Osteoblast (primary cell): ENCODE measurements around the gene TCN1. TPM values are rescaled to one million over a fixed set of nuclear protein-coding genes. Genes with fewer than 3 reads are reported as not detected.

Source experiments
- DNase-seq: peaks from one replicate; pipeline ENCODE4 v3.0.0; 2011; ENCODE audit warnings: low spot score, mixed read lengths; ENCODE audit not compliant: insufficient read length; ENCODE audit errors: missing footprints
- H2AFZ ChIP-seq: 2 replicates; pipeline ENCODE4 v1.6.0; 2011; ENCODE audit warnings: mild to moderate bottlenecking, low read length
- H3K27ac ChIP-seq: 2 replicates; pipeline ENCODE4 v1.5.1; 2011; ENCODE audit warnings: mild to moderate bottlenecking, low read depth, low read length, moderate library complexity
- H3K27me3 ChIP-seq: 2 replicates; pipeline ENCODE4 v1.6.0; 2012; ENCODE audit warnings: mild to moderate bottlenecking, control low read depth, inconsistent platforms, low read length, moderate library complexity; ENCODE audit not compliant: insufficient read depth
- H3K36me3 ChIP-seq: 2 replicates; pipeline ENCODE4 v1.5.1; 2011; ENCODE audit warnings: mild to moderate bottlenecking, low read length, control low read depth, moderate library complexity; ENCODE audit not compliant: insufficient read depth
- H3K4me1 ChIP-seq: 2 replicates; pipeline ENCODE4 v1.5.1; 2011; ENCODE audit warnings: mild to moderate bottlenecking, low read length, control low read depth, moderate library complexity; ENCODE audit not compliant: insufficient read depth
- H3K4me2 ChIP-seq: 2 replicates; pipeline ENCODE4 v1.6.0; 2011; ENCODE audit warnings: mild to moderate bottlenecking, low read length; ENCODE audit not compliant: insufficient read depth
- H3K4me3 ChIP-seq: fragments of 200-600 bp; sonication (generic); 3 replicates; pipeline ENCODE4 v1.5.1; 2012; ENCODE audit warnings: mild to moderate bottlenecking, low read length, inconsistent platforms; ENCODE audit not compliant: insufficient read depth
- H3K79me2 ChIP-seq: 2 replicates; pipeline ENCODE4 v1.6.0; 2012; ENCODE audit warnings: mild to moderate bottlenecking, low read length, control low read depth, inconsistent platforms; ENCODE audit not compliant: insufficient read depth
- H3K9me3 ChIP-seq: 2 replicates; pipeline ENCODE4 v1.5.1; 2011; ENCODE audit warnings: low read depth, low read length, control low read depth
- H4K20me1 ChIP-seq: 2 replicates; pipeline ENCODE4 v1.6.0; 2012; ENCODE audit warnings: mild to moderate bottlenecking, low read length, control low read depth; ENCODE audit not compliant: insufficient read depth
- total RNA-seq: library from RNA; depleted of rRNA; stranded (reverse); fragments of >200 nt; gene quantifications from 2 replicates; pipeline ENCODE4 v1.2.3, GENCODE V29; 2012
- TF ChIP-seq, protein P1 (sequence below): IDR thresholded peaks from 2 replicates; pipeline ENCODE4 v1.5.1; 2011; ENCODE audit warnings: mild to moderate bottlenecking, low read depth, low read length, moderate library complexity; ENCODE audit errors: extremely low read depth

Gene TCN1
- total RNA-seq, 1 donor: not detected

DNA sequence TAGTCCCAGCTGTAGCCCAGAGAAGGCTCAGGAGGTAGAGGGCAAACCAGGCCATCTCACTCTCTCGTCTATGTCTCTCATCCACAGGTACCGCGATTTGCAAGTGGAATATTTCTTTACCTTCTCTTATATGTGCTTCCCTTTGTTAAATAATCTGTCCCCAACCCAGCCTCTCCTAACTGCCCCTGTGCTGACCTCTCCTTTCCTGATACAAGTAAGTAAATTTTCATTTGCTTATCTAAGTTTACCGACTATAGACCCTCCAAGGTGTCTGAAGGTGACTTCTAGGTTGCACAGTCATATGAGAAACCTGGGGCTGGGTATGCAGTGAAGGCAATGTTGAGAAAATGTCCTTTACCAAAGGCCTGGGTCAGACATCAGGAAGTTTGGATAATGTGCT is 20.9 kb downstream of the TCN1 start, which contains the start of gene CBLIF:
Gene CBLIF, minus strand, starts transcription at position 101 of the 400 bp plus-strand sequence. Its CDS starts 46 bp downstream, at position 55.
- H3K27ac ChIP-seq: no peak within 1 kb of the TSS
- H3K4me3 ChIP-seq: no peak within 1 kb of the TSS
- H3K79me2 ChIP-seq: no peaks in the 10 kb centered on the region
- H3K27me3 ChIP-seq: no peaks in the 10 kb centered on the region
- DNase-seq: no peak
- no peaks in the 10 kb centered on the region for H3K9me3 ChIP-seq
- H4K20me1 ChIP-seq: no peaks in the 10 kb centered on the region
- no peaks in the 10 kb centered on the region for H3K36me3 ChIP-seq
- H3K4me1 ChIP-seq: no peaks in the 10 kb centered on the region
- no peak within 1 kb of the TSS for H3K4me2 ChIP-seq
- H2AFZ ChIP-seq: no peak within 1 kb of the TSS
- TF ChIP-seq, protein P1, sequence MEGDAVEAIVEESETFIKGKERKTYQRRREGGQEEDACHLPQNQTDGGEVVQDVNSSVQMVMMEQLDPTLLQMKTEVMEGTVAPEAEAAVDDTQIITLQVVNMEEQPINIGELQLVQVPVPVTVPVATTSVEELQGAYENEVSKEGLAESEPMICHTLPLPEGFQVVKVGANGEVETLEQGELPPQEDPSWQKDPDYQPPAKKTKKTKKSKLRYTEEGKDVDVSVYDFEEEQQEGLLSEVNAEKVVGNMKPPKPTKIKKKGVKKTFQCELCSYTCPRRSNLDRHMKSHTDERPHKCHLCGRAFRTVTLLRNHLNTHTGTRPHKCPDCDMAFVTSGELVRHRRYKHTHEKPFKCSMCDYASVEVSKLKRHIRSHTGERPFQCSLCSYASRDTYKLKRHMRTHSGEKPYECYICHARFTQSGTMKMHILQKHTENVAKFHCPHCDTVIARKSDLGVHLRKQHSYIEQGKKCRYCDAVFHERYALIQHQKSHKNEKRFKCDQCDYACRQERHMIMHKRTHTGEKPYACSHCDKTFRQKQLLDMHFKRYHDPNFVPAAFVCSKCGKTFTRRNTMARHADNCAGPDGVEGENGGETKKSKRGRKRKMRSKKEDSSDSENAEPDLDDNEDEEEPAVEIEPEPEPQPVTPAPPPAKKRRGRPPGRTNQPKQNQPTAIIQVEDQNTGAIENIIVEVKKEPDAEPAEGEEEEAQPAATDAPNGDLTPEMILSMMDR: no peak

DNA sequence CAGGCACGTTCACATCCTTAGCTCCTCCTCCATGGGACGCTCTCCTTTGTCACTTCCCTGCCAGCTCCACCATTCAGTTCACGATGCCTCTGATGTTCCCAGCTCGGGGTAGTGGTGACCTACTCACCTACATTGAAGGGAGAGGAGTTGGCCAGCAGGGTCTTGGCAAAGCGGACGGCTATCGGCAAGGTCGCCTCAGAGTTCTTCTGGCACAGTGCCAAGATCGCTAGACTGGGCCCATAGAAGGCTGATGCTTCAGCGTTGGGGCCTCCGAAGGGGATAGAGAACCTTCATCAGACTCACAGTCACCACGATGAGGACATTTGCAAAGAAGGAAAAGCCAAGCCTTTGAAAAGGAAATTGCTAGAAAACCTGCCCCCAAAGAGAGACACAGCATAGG is 24.0 kb downstream of the TCN1 start:
- Histone ChIP-seq H3K4me3 (no peak overlapping the region), H2AFZ (no peak overlapping the region), H3K27me3 (no peaks in the 10 kb centered on the region), H3K4me2 (no peak overlapping the region), H3K79me2 (no peaks in the 10 kb centered on the region), H3K27ac (no peak overlapping the region), H3K9me3 (no peaks in the 10 kb centered on the region), H3K36me3 (no peaks in the 10 kb centered on the region), H3K4me1 (no peaks in the 10 kb centered on the region), H4K20me1 (no peaks in the 10 kb centered on the region)
- TF ChIP-seq, protein P1: no peak
- DNase-seq: no peak

DNA sequence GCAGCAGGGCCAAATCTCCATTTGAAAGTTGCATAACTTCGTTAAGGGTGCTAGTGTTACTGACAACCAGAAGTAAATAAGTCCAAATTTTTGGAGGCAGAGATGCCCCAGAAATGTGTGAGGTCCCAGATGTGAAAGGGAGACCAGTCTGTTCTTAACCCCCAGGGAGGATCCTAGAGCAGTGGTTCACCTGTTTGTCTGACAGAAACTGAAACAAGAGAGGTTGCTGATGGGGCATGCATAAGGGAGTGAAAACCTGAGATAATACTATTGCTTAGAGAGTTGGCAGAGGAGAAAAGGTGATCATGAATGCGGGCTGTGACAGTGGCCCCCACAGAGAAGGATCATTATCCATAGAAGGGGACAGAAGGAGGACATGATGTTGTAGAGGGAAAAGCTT is 24.8 kb downstream of the TCN1 start:
- Histone ChIP-seq H3K27me3 (no peaks in the 10 kb centered on the region), H4K20me1 (no peaks in the 10 kb centered on the region), H2AFZ (no peak overlapping the region), H3K9me3 (no peaks in the 10 kb centered on the region), H3K36me3 (no peaks in the 10 kb centered on the region), H3K4me2 (no peak overlapping the region), H3K79me2 (no peaks in the 10 kb centered on the region), H3K27ac (no peak overlapping the region), H3K4me3 (no peak overlapping the region), H3K4me1 (no peaks in the 10 kb centered on the region)
- no peak for DNase-seq
- TF ChIP-seq, protein P1: no peak

DNA sequence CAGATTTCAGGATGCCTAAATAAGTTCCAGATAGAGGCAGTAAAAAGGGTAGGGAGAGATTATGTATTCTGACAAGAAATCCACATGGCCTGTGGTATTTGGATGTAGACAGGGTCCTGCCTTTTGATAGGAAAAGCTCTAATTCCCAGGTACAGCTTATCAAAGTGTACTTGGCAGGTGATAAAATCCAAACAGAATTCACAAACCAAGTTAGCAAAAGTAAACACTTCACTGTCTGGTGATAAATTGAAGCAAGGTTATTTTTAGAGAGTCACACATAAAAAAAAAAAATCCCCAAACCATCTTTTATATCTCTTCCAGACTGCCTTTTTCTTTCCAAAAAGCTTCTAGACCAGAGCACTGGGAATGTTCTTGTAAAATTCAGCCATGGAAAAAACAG is 26.7 kb downstream of the TCN1 start:
- TF ChIP-seq, protein P1: no peak
- no peak overlapping the region for H2AFZ ChIP-seq
- H3K36me3 ChIP-seq: no peaks in the 10 kb centered on the region
- H3K79me2 ChIP-seq: no peaks in the 10 kb centered on the region
- no peak for DNase-seq
- no peak overlapping the region for H3K27ac ChIP-seq
- H3K4me2 ChIP-seq: no peak overlapping the region
- no peaks in the 10 kb centered on the region for H3K9me3 ChIP-seq
- no peaks in the 10 kb centered on the region for H4K20me1 ChIP-seq
- no peak overlapping the region for H3K4me3 ChIP-seq
- H3K27me3 ChIP-seq: no peaks in the 10 kb centered on the region
- no peaks in the 10 kb centered on the region for H3K4me1 ChIP-seq
